HepG2 (cell line): ENCODE data around the gene NPB. TPM values are rescaled to one million over a fixed set of nuclear protein-coding genes. Genes with fewer than 3 reads are reported as not detected.

ENCODE experiments used
- CHCHD3 ChIP-seq: sonication (generic); formaldehyde crosslinking; IDR thresholded peaks from 2 replicates; pipeline ENCODE4 v1.8.0; 2022; ENCODE audit warnings: mild to moderate bottlenecking, missing genetic modification reagents, moderate library complexity
- FOXP4 ChIP-seq: sonication (generic); formaldehyde crosslinking; IDR thresholded peaks from 2 replicates; pipeline ENCODE4 v1.4.0; 2020; ENCODE audit warnings: missing genetic modification reagents
- JUND ChIP-seq: sonication (generic); formaldehyde crosslinking; IDR thresholded peaks from 2 replicates; pipeline ENCODE4 v1.8.0; 2022; ENCODE audit warnings: mild to moderate bottlenecking, missing genetic modification reagents
- KLF16 ChIP-seq, 2 experiments: sonication (generic) in 1 of 2; formaldehyde crosslinking in 1 of 2; IDR thresholded peaks; 2 replicates each; pipeline versions ENCODE4 v1.6.1 to v1.8.0; 2016 to 2023; ENCODE audit warnings: missing genetic modification reagents in 2 of 2, missing compliant biosample characterization in 1 of 2
- MNT ChIP-seq: fragments of 450-650 bp; IDR thresholded peaks from 2 replicates; pipeline ENCODE4 v1.6.1; 2016
- NFYB ChIP-seq: sonication (generic); formaldehyde crosslinking; IDR thresholded peaks from 2 replicates; pipeline ENCODE4 v1.4.0; 2020; ENCODE audit warnings: missing genetic modification reagents
- RBFOX2 ChIP-seq: fragments of 200-400 bp; formaldehyde crosslinking; IDR thresholded peaks from 2 replicates; pipeline ENCODE4 v1.6.1; 2017; ENCODE audit warnings: low read depth, mild to moderate bottlenecking, low read length
- ZBTB44 ChIP-seq: sonication (generic); formaldehyde crosslinking; IDR thresholded peaks from 2 replicates; pipeline ENCODE4 v1.4.0; 2020; ENCODE audit warnings: missing genetic modification reagents
- ZFY ChIP-seq: sonication (generic); formaldehyde crosslinking; IDR thresholded peaks from 2 replicates; pipeline ENCODE4 v1.4.0; 2020; ENCODE audit warnings: missing genetic modification reagents
- ZMAT3 ChIP-seq: sonication (generic); formaldehyde crosslinking; conservative IDR thresholded peaks from 2 replicates; pipeline ENCODE4 v1.7.0; 2021; ENCODE audit warnings: missing genetic modification reagents
- ZUFSP ChIP-seq: sonication (generic); formaldehyde crosslinking; IDR thresholded peaks from 2 replicates; pipeline ENCODE4 v1.9.0; 2021; ENCODE audit warnings: missing genetic modification reagents, mild to moderate bottlenecking, borderline replicate concordance
- polyA plus RNA-seq, 8 experiments: library from polyadenylated mRNA; depleted of rRNA in 3 of 8; stranded (reverse) in 7 of 8; unstranded in 1 of 8; fragments of >200 nt; fragmentation: Illumina TruSeq in 4 of 8; extraction: Trizol in 4 of 8; gene quantifications; 2 replicates each; pipeline versions ENCODE4 v1.2.1 to v1.2.3, GENCODE V29; 2011 to 2016; ENCODE audit warnings: low read depth in 4 of 8, missing spikeins in 1 of 8, mixed read lengths in 1 of 8; ENCODE audit not compliant: insufficient read depth in 1 of 8
- total RNA-seq, 5 experiments: library from RNA; depleted of rRNA; stranded (reverse); fragments of >200 nt; fragmentation: Illumina TruSeq; extraction: Trizol; gene quantifications; 2 replicates each; pipeline ENCODE4 v1.2.3, GENCODE V29; 2016; ENCODE audit warnings: low read depth in 1 of 5
- TF ChIP-seq, protein P1 (sequence below): sonication (generic); formaldehyde crosslinking; conservative IDR thresholded peaks from 2 replicates; pipeline ENCODE4 v1.8.0; 2022; ENCODE audit warnings: mild to moderate bottlenecking, moderate library complexity, missing genetic modification reagents
- TF ChIP-seq, protein P2 (sequence below): sonication (generic); formaldehyde crosslinking; IDR thresholded peaks from 2 replicates; pipeline ENCODE4 v1.5.0; 2020; ENCODE audit warnings: mild to moderate bottlenecking, missing genetic modification reagents, borderline replicate concordance

Gene NPB
- total and polyA plus RNA-seq, 2 of the 13 experiments (the other 11 are each of a cell fraction or from before 2014, with no cell fraction given): 0.11 to 0.93 TPM

DNA sequence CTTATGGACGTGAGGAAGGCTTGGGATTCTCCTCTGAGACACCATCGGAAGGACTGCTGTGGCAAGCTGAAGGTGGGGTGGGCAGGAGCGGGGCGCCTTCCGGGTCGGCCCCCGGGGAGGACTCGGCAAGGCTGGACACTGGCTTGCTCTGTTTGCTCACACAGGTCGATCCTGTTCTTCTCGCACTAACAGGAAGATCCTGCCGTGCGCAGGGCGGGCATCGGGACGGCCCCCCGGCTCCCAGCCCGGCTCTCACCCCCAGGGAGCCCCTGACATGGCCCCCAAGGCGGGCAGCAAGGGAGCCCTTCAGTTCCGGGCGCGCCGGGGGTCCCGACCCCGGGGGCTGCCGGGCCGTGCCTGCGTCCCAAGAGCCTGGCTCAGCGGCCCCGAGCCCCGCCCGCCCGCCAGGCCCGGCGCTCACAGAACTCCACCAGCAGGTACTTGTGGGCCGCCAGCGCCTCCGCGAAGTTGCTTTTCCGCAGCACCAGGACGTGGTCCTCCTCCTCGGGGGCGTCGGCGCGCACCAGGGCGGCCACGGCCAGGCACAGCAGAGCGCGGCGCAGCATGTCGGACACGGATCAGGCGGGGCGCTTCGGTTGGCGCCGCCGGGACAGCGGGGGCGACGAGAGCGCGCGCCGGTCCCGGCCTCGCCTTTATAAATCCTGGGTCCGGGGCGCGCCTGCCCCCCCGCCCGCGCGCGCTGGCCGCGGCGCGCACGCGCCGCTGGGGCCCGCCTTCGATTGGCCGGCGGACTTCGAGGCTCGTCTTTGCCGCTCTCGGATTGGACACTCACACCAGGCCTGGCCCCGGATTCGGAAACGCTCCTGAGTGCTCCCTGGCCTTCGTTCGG is 41.9 kb upstream of the NPB start, which contains the start of gene P4HB (continued):
- TF ChIP-seq ZBTB44 (CRISPR knock-in tag) (peak; percentile 83; the same call in 1 of the 2 replicates), FOXP4 (CRISPR knock-in tag) (no peak), ZFY (CRISPR knock-in tag) (peak; percentile 83), JUND (CRISPR knock-in tag) (0 out of 2 replicates have a peak, but pooled peaks have one; percentile 55), KLF16 (CRISPR knock-in tag; IDR thresholded peaks at IDR 0.05) (0 out of 4 replicates have a peak, but pooled peaks of 1 of the 2 experiments have one; percentile 9), MNT (no peak), RBFOX2 (peak; percentile 78), ZMAT3 (CRISPR knock-in tag) (no peak; the same call in none of the 2 replicates), CHCHD3 (CRISPR knock-in tag) (peak; percentile 84; the same call in 1 of the 2 replicates), NFYB (CRISPR knock-in tag) (0 out of 2 replicates have a peak, but pooled peaks have one; percentile 8), ZUFSP (no peak)
- TF ChIP-seq, protein P1, sequence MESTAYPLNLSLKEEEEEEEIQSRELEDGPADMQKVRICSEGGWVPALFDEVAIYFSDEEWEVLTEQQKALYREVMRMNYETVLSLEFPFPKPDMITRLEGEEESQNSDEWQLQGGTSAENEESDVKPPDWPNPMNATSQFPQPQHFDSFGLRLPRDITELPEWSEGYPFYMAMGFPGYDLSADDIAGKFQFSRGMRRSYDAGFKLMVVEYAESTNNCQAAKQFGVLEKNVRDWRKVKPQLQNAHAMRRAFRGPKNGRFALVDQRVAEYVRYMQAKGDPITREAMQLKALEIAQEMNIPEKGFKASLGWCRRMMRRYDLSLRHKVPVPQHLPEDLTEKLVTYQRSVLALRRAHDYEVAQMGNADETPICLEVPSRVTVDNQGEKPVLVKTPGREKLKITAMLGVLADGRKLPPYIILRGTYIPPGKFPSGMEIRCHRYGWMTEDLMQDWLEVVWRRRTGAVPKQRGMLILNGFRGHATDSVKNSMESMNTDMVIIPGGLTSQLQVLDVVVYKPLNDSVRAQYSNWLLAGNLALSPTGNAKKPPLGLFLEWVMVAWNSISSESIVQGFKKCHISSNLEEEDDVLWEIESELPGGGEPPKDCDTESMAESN (CRISPR knock-in tag): peak; percentile 82
- TF ChIP-seq, protein P2, sequence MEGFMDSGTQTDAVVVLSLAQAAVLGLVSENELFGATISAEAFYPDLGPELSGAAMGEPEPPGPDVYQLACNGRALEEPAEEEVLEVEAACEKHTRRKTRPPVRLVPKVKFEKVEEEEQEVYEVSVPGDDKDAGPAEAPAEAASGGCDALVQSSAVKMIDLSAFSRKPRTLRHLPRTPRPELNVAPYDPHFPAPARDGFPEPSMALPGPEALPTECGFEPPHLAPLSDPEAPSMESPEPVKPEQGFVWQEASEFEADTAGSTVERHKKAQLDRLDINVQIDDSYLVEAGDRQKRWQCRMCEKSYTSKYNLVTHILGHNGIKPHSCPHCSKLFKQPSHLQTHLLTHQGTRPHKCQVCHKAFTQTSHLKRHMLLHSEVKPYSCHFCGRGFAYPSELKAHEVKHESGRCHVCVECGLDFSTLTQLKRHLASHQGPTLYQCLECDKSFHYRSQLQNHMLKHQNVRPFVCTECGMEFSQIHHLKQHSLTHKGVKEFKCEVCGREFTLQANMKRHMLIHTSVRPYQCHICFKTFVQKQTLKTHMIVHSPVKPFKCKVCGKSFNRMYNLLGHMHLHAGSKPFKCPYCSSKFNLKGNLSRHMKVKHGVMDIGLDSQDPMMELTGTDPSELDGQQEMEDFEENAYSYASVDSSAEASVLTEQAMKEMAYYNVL (CRISPR knock-in tag): no peak
